ENCODE measurements around the gene TCP10L. TPM values are rescaled to one million over a fixed set of nuclear protein-coding genes. Genes with fewer than 3 reads are reported as not detected.

The TCP10L gene
- total RNA-seq, 1 donor from 2014 or later, result 0.34 TPM

- TF ChIP-seq EZH2 (IDR thresholded peaks at IDR 0.05; ENCODE audit: insufficient read depth, low read length), result no peak
- H3K9me3 Mint-ChIP-seq (ENCODE audit: unreplicated experiment), result no peaks in the 10 kb centered on the region
- no peaks in the 10 kb centered on the region for H3K9me3 ChIP-seq (ENCODE audit: insufficient read depth, low read depth, low read length)
- H3K27me3 ChIP-seq (ENCODE audit: insufficient read depth, low read length), result no peaks in the 10 kb centered on the region
- no peak overlapping the region for H3K4me3 ChIP-seq (ENCODE audit: insufficient read depth, low read depth, low read length)
- H3K36me3 ChIP-seq (ENCODE audit: insufficient read depth, low read length), result no peaks in the 10 kb centered on the region
- H3K9ac ChIP-seq (ENCODE audit: low read length), result no peak overlapping the region
- no peak overlapping the region for H2AFZ ChIP-seq (ENCODE audit: low read depth, low read length)
- H3K27ac Mint-ChIP-seq (ENCODE audit: unreplicated experiment), result no peak overlapping the region
- H3K27me3 Mint-ChIP-seq (ENCODE audit: low read depth, unreplicated experiment), result no peaks in the 10 kb centered on the region
- H3K4me2 ChIP-seq (ENCODE audit: low read length), result no peak overlapping the region
- no peak for DNase-seq (ENCODE audit: low read depth)
- no peak for FAIRE-seq
- H3K4me3 Mint-ChIP-seq (ENCODE audit: unreplicated experiment), result no peak overlapping the region
- no peaks in the 10 kb centered on the region for H3K36me3 Mint-ChIP-seq (ENCODE audit: low read depth, unreplicated experiment)
- H4K20me1 ChIP-seq (ENCODE audit: insufficient read depth, low read length), result no peaks in the 10 kb centered on the region
- H3K4me1 Mint-ChIP-seq (ENCODE audit: low read depth, unreplicated experiment), result no peaks in the 10 kb centered on the region
- no peaks in the 10 kb centered on the region for H3K4me1 ChIP-seq (ENCODE audit: insufficient read depth, low read length)
- H3K27ac ChIP-seq (ENCODE audit: low read depth, low read length), result no peak overlapping the region
- no peaks in the 10 kb centered on the region for H3K79me2 ChIP-seq (ENCODE audit: insufficient read depth, low read length)
Measured at GRCh38 chr21:32539378-32539777, 45.9 kb downstream of the TCP10L start.

GRCh38 chr21:32538147-32538792, 47.1 kb downstream of the TCP10L start:
- no peaks in the 10 kb centered on the region for H3K36me3 Mint-ChIP-seq (ENCODE audit: low read depth, unreplicated experiment)
- DNase-seq (ENCODE audit: low read depth) (no peak), FAIRE-seq (no peak)
- Histone ChIP-seq H3K4me1 (ENCODE audit: insufficient read depth, low read length) (no peaks in the 10 kb centered on the region), H3K36me3 (ENCODE audit: insufficient read depth, low read length) (no peaks in the 10 kb centered on the region), H3K27ac (ENCODE audit: low read depth, low read length) (no peak overlapping the region), H3K4me2 (ENCODE audit: low read length) (no peak overlapping the region), H3K4me3 (ENCODE audit: insufficient read depth, low read depth, low read length) (no peak overlapping the region), H2AFZ (ENCODE audit: low read depth, low read length) (no peak overlapping the region), H3K9ac (ENCODE audit: low read length) (no peak overlapping the region), H3K79me2 (ENCODE audit: insufficient read depth, low read length) (no peaks in the 10 kb centered on the region), H3K9me3 (ENCODE audit: insufficient read depth, low read depth, low read length) (no peaks in the 10 kb centered on the region), H4K20me1 (ENCODE audit: insufficient read depth, low read length) (no peaks in the 10 kb centered on the region), H3K27me3 (ENCODE audit: insufficient read depth, low read length) (no peaks in the 10 kb centered on the region)
- no peaks in the 10 kb centered on the region for H3K9me3 Mint-ChIP-seq (ENCODE audit: unreplicated experiment)
- H3K4me3 Mint-ChIP-seq (ENCODE audit: unreplicated experiment), result no peak overlapping the region
- no peaks in the 10 kb centered on the region for H3K4me1 Mint-ChIP-seq (ENCODE audit: low read depth, unreplicated experiment)
- no peak for TF ChIP-seq EZH2 (IDR thresholded peaks at IDR 0.05; ENCODE audit: insufficient read depth, low read length)
- no peak for TF ChIP-seq CTCF (IDR thresholded peaks at IDR 0.05; ENCODE audit: insufficient read depth, low read depth, low read length)
- H3K27me3 Mint-ChIP-seq (ENCODE audit: low read depth, unreplicated experiment), result no peaks in the 10 kb centered on the region
- no peak overlapping the region for H3K27ac Mint-ChIP-seq (ENCODE audit: unreplicated experiment)

GRCh38 chr21:32537569-32537881, 47.8 kb downstream of the TCP10L start:
- no peak for TF ChIP-seq EZH2 (IDR thresholded peaks at IDR 0.05; ENCODE audit: insufficient read depth, low read length)
- no peak for TF ChIP-seq CTCF (IDR thresholded peaks at IDR 0.05; ENCODE audit: insufficient read depth, low read depth, low read length)
- DNase-seq (ENCODE audit: low read depth), result no peak
- no peaks in the 10 kb centered on the region for H3K9me3 ChIP-seq (ENCODE audit: insufficient read depth, low read depth, low read length)
- Mint-ChIP-seq H3K27ac (ENCODE audit: unreplicated experiment) (no peak overlapping the region), H3K36me3 (ENCODE audit: low read depth, unreplicated experiment) (no peaks in the 10 kb centered on the region), H3K9me3 (ENCODE audit: unreplicated experiment) (no peaks in the 10 kb centered on the region), H3K4me1 (ENCODE audit: low read depth, unreplicated experiment) (no peaks in the 10 kb centered on the region), H3K27me3 (ENCODE audit: low read depth, unreplicated experiment) (no peaks in the 10 kb centered on the region), H3K4me3 (ENCODE audit: unreplicated experiment) (no peak overlapping the region)
- no peaks in the 10 kb centered on the region for H4K20me1 ChIP-seq (ENCODE audit: insufficient read depth, low read length)
- FAIRE-seq, result no peak
- no peak overlapping the region for H3K4me3 ChIP-seq (ENCODE audit: insufficient read depth, low read depth, low read length)
- H3K79me2 ChIP-seq (ENCODE audit: insufficient read depth, low read length), result no peaks in the 10 kb centered on the region
- no peak overlapping the region for H3K9ac ChIP-seq (ENCODE audit: low read length)
- H2AFZ ChIP-seq (ENCODE audit: low read depth, low read length), result no peak overlapping the region
- H3K27ac ChIP-seq (ENCODE audit: low read depth, low read length), result no peak overlapping the region
- H3K27me3 ChIP-seq (ENCODE audit: insufficient read depth, low read length), result no peaks in the 10 kb centered on the region
- H3K36me3 ChIP-seq (ENCODE audit: insufficient read depth, low read length), result no peaks in the 10 kb centered on the region
- no peaks in the 10 kb centered on the region for H3K4me1 ChIP-seq (ENCODE audit: insufficient read depth, low read length)
- no peak overlapping the region for H3K4me2 ChIP-seq (ENCODE audit: low read length)
